GM13976 (cell line): ENCODE measurements around the gene GRAP.

Experiments
- DNase-seq: peaks from one replicate; pipeline ENCODE4 v3.0.0; 2012; ENCODE audit warnings: low spot score
- in situ Hi-C: fragments of 300-500 bp; cut with MboI; formaldehyde crosslinking; loops from one replicate; pipeline ENCODE4 v1.12.0; 2022; ENCODE audit warnings: low sequenced_read_pairs, mixed read lengths, inconsistent platforms; ENCODE audit not compliant: unreplicated experiment
- TF ChIP-seq, protein P1 (sequence below): IDR thresholded peaks from 2 replicates; pipeline ENCODE4 v1.5.1; 2012; ENCODE audit warnings: borderline replicate concordance, mild to moderate bottlenecking; ENCODE audit not compliant: insufficient read depth; ENCODE audit errors: extremely low read depth, missing control alignments, control extremely low read depth

The GRAP gene

DNA sequence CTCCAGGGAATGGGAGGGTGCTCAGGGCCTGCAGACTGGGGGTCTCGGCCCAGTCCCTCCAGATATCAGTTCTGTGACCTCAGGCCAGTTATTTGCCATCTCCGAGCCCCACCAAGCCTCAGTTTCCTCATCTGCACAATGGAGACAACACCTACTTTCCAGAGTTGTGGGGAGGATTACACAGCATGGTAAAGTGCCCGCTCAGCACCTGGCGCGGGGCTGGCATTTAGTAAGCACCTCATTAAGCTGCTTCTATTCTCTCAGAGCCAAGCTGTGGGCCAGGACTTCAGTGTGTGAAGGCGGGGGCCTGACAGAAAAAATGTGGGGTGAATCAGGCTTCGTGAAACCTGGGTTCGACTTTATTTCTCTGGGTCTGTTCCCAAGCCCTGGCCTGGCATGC is 47.4 kb downstream of the GRAP start:
- TF ChIP-seq, protein P1, sequence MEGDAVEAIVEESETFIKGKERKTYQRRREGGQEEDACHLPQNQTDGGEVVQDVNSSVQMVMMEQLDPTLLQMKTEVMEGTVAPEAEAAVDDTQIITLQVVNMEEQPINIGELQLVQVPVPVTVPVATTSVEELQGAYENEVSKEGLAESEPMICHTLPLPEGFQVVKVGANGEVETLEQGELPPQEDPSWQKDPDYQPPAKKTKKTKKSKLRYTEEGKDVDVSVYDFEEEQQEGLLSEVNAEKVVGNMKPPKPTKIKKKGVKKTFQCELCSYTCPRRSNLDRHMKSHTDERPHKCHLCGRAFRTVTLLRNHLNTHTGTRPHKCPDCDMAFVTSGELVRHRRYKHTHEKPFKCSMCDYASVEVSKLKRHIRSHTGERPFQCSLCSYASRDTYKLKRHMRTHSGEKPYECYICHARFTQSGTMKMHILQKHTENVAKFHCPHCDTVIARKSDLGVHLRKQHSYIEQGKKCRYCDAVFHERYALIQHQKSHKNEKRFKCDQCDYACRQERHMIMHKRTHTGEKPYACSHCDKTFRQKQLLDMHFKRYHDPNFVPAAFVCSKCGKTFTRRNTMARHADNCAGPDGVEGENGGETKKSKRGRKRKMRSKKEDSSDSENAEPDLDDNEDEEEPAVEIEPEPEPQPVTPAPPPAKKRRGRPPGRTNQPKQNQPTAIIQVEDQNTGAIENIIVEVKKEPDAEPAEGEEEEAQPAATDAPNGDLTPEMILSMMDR = no peak
- in situ Hi-C loops = no loop called here
- DNase-seq = no peak

GRCh38 chr17:18997650-18998196 is 49.0 kb downstream of the GRAP start:
- TF ChIP-seq, protein P1 = no peak
- no peak for DNase-seq
- in situ Hi-C loops = no loop called here

- TF ChIP-seq, protein P1 = no peak
- in situ Hi-C loops = no loop called here
- DNase-seq = no peak
Measured at GRCh38 chr17:18996458-18996857, 50.3 kb downstream of the GRAP start.

DNA sequence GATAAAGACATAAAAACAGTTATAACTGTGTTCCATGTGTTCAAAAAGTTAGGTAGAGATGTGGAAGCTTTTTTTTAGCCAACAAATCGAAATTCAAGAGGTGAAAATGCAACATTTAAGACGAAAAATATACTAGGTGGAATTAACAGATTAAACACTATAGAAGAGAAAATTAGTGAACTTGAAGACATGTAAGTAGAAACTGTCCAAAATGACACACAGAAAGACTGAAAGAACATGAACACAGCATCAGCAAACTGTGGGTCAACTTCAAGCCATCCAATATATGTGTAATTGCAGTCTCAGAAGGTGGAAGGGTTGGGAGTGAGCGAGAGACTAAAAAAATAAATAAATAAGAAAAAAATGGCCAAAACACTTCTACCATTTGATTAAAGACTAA is 51.5 kb downstream of the GRAP start:
- TF ChIP-seq, protein P1 = no peak
- in situ Hi-C loops = no loop called here
- DNase-seq = no peak

- TF ChIP-seq, protein P1 = no peak
- in situ Hi-C loops = no loop called here
- no peak for DNase-seq
Measured at GRCh38 chr17:18994631-18995030, 52.1 kb downstream of the GRAP start.

DNA sequence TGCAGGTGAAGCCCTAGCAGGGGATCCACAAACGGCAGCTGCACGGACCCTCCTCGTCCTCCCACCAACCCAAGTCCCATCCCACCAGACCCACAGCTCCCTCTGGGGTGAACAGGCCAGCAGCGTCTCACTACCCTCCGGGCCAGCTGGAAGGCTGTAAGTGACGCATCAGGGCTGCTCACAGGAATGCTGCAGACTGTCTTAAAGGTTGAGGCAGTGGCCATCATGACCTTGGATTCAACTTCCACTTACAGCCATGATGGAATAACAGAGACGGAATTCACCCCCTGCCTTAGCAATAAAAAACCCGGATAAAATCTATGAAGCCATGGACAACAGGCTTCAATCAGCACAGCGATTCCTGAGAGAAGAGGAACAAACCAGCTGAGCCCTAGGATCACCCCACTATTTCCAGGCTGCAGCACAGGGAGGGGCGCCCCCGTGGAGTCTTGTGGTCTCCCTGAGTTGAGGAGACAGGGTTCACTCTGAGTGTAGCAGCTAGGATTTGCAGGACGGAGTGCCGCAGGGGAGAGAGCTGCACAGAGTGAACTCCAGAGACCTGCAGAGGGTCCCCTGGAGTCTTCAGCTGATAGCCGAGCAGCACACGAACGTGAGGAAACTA is 52.7 kb downstream of the GRAP start:
- TF ChIP-seq, protein P1 = no peak
- no peak for DNase-seq
- in situ Hi-C loops = no loop called here

DNA sequence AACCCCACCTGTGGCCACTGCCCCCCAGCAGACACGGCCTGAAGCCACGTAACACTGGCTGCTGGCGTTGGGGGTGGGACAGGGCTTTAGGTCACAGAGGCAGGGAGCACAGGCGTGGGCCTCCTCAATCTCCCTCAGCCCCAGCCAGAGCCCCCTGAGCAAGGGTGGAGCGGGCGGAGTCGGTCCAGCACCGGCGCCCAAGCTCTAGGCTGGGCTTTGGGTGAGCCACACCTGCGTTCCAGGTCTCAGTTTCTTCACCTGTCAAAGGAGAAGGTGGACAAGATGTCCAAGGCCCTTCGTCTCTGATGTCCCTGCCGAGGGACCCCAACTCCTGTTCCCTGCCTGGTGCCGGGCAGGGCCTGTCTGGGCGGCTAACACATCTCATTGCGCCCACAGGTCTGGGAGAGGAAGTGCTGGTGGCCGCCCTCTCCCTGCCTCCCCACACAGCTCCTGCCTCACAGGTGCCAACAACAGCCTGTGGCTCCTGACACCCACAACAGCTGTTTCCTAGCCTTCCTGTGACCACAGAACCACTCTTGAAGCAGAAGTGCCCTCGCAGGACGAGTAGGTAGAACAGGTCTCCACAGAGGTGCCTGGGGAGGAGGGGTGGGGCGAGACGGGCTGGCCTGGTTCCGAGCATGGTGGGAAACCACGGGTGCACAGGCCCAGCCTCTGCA is 54.2 kb downstream of the GRAP start:
- DNase-seq = no peak
- in situ Hi-C loops = no loop called here
- TF ChIP-seq, protein P1 = no peak
